ENCODE measurements around the gene PLCD3. TPM values are rescaled to one million over a fixed set of nuclear protein-coding genes. Genes with fewer than 3 reads are reported as not detected.

Gene PLCD3
- total and polyA plus RNA-seq, 2 of the 13 experiments (the other 11 are each of a cell fraction or from before 2014, with no cell fraction given), result 11.3 to 39.1 TPM

DNA sequence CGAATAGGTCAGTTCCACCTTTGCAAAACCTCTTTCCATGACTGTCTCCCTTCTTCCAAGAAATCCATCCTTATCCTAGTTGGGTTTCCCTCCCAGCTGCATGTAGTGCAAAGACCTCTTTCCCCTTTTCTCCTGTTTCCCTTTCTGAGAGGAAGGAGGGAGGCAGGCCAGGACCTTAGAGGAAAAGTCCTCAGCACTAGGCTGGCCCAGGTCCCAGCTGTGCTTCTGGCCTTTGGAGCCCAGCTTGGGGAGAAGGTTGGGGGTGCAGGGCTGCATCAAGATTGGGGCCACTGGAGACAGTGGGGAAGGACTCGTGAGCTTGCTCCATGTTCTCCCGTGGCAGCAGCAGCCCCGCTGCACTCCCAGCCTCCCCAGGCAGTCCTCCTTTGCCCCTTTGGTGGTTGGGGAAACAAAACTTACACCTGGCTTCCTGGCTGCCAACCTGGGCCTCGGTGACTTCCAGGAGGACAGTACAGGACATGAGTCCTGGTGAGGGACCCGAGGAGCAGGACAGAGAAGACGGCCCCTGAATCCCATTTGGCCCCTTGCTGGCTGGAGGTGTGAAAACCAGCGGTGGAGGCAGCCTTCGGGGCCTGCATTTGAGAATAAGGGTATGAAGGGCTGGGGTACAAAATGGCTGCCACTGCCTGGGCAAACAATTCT lies 29.8 kb upstream of the PLCD3 start (continued):
- TF ChIP-seq FIP1L1 (IDR thresholded peaks at IDR 0.05; ENCODE audit: borderline replicate concordance, insufficient read depth, low read depth, low read length), result no peak
- TF ChIP-seq ZNF552 (CRISPR knock-in tag; IDR thresholded peaks at IDR 0.05; ENCODE audit: borderline replicate concordance), result peak; percentile 76; the same call in 1 of the 2 replicates
- no peak for TF ChIP-seq NR3C1 (CRISPR knock-in tag; IDR thresholded peaks at IDR 0.05)
- no peak; the same call in 1 of the 2 replicates for TF ChIP-seq NFIC (IDR thresholded peaks at IDR 0.05; ENCODE audit: low read length)
- TF ChIP-seq, protein P1, sequence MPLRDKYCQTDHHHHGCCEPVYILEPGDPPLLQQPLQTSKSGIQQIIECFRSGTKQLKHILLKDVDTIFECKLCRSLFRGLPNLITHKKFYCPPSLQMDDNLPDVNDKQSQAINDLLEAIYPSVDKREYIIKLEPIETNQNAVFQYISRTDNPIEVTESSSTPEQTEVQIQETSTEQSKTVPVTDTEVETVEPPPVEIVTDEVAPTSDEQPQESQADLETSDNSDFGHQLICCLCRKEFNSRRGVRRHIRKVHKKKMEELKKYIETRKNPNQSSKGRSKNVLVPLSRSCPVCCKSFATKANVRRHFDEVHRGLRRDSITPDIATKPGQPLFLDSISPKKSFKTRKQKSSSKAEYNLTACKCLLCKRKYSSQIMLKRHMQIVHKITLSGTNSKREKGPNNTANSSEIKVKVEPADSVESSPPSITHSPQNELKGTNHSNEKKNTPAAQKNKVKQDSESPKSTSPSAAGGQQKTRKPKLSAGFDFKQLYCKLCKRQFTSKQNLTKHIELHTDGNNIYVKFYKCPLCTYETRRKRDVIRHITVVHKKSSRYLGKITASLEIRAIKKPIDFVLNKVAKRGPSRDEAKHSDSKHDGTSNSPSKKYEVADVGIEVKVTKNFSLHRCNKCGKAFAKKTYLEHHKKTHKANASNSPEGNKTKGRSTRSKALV (CRISPR knock-in tag; IDR thresholded peaks at IDR 0.05), result no peak
- no peak for TF ChIP-seq ZHX1 (CRISPR knock-in tag; IDR thresholded peaks at IDR 0.05; ENCODE audit: low read depth)
- no peak for TF ChIP-seq ZNF7 (CRISPR knock-in tag; IDR thresholded peaks at IDR 0.05)
- no peak for TF ChIP-seq ZNF260 (CRISPR knock-in tag; IDR thresholded peaks at IDR 0.05; ENCODE audit: borderline replicate concordance, low read depth)
- TF ChIP-seq SNAPC4 (CRISPR knock-in tag; IDR thresholded peaks at IDR 0.05), result 0 out of 2 replicates have a peak, but pooled peaks have one; percentile 15
- 0 out of 2 replicates have a peak, but pooled peaks have one; percentile 2 for TF ChIP-seq GTF3A (CRISPR knock-in tag; conservative IDR thresholded peaks at IDR 0.05)
- TF ChIP-seq ZNF761 (CRISPR knock-in tag; conservative IDR thresholded peaks at IDR 0.05), result no peak
- TF ChIP-seq, protein P2, sequence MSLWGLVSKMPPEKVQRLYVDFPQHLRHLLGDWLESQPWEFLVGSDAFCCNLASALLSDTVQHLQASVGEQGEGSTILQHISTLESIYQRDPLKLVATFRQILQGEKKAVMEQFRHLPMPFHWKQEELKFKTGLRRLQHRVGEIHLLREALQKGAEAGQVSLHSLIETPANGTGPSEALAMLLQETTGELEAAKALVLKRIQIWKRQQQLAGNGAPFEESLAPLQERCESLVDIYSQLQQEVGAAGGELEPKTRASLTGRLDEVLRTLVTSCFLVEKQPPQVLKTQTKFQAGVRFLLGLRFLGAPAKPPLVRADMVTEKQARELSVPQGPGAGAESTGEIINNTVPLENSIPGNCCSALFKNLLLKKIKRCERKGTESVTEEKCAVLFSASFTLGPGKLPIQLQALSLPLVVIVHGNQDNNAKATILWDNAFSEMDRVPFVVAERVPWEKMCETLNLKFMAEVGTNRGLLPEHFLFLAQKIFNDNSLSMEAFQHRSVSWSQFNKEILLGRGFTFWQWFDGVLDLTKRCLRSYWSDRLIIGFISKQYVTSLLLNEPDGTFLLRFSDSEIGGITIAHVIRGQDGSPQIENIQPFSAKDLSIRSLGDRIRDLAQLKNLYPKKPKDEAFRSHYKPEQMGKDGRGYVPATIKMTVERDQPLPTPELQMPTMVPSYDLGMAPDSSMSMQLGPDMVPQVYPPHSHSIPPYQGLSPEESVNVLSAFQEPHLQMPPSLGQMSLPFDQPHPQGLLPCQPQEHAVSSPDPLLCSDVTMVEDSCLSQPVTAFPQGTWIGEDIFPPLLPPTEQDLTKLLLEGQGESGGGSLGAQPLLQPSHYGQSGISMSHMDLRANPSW (CRISPR knock-in tag; IDR thresholded peaks at IDR 0.05; ENCODE audit: borderline replicate concordance), result no peak
- TF ChIP-seq ASH2L (IDR thresholded peaks at IDR 0.05; ENCODE audit: insufficient read length, low read depth, low read length), result no peak
- TF ChIP-seq SRSF1 (optimal IDR thresholded peaks at IDR 0.05; ENCODE audit: low read depth, low read length), result no peak
- TF ChIP-seq SMARCE1 (IDR thresholded peaks at IDR 0.05; ENCODE audit: borderline replicate concordance), result no peak
- TF ChIP-seq ZNF598 (CRISPR knock-in tag; IDR thresholded peaks at IDR 0.05; ENCODE audit: borderline replicate concordance), result no peak
- TF ChIP-seq CEBPG (CRISPR knock-in tag; IDR thresholded peaks at IDR 0.05), result no peak
